Measurements from ENCODE around the gene TCAIM.

Gene TCAIM

GRCh38 chr3:44436181-44436580 lies 97.6 kb downstream of the TCAIM start:
- Histone ChIP-seq H3K27ac (ENCODE audit: low read length) (no peak overlapping the region), H3K36me3 (ENCODE audit: control insufficient read depth, low read depth, low read length) (no peaks in the 10 kb centered on the region), H3K9me3 (ENCODE audit: control insufficient read depth, low read depth, low read length) (no peaks in the 10 kb centered on the region), H3K27me3 (ENCODE audit: control insufficient read depth, insufficient read depth, low read length) (no peaks in the 10 kb centered on the region), H3K4me1 (ENCODE audit: control insufficient read depth, low read depth, low read length) (peaks cover 4% of the 10 kb centered on the region), H3K4me3 (ENCODE audit: low read length) (no peak overlapping the region), H3K9ac (ENCODE audit: low read length) (no peak overlapping the region)

- no peak overlapping the region for H3K27ac ChIP-seq (ENCODE audit: low read length)
- H3K9me3 ChIP-seq (ENCODE audit: control insufficient read depth, low read depth, low read length) = no peaks in the 10 kb centered on the region
- H3K27me3 ChIP-seq (ENCODE audit: control insufficient read depth, insufficient read depth, low read length) = no peaks in the 10 kb centered on the region
- H3K36me3 ChIP-seq (ENCODE audit: control insufficient read depth, low read depth, low read length) = peaks cover 10% of the 10 kb centered on the region
- H3K4me3 ChIP-seq (ENCODE audit: low read length) = no peak overlapping the region
- peaks cover 4% of the 10 kb centered on the region for H3K4me1 ChIP-seq (ENCODE audit: control insufficient read depth, low read depth, low read length)
- no peak overlapping the region for H3K9ac ChIP-seq (ENCODE audit: low read length)
Observed at GRCh38 chr3:44437800-44438199, 99.2 kb downstream of the TCAIM start.

GRCh38 chr3:44439499-44440295 lies 101.1 kb downstream of the TCAIM start:
- H3K27ac ChIP-seq (ENCODE audit: low read length) = no peak overlapping the region
- no peak overlapping the region for H3K9ac ChIP-seq (ENCODE audit: low read length)

GRCh38 chr3:44442596-44443309 lies 104.2 kb downstream of the TCAIM start:
- Histone ChIP-seq H3K27me3 (ENCODE audit: control insufficient read depth, insufficient read depth, low read length) (no peaks in the 10 kb centered on the region), H3K36me3 (ENCODE audit: control insufficient read depth, low read depth, low read length) (peaks cover 39% of the 10 kb centered on the region), H3K4me1 (ENCODE audit: control insufficient read depth, low read depth, low read length) (no peaks in the 10 kb centered on the region), H3K9me3 (ENCODE audit: control insufficient read depth, low read depth, low read length) (no peaks in the 10 kb centered on the region), H3K4me3 (ENCODE audit: low read length) (no peak overlapping the region), H3K27ac (ENCODE audit: low read length) (no peak overlapping the region), H3K9ac (ENCODE audit: low read length) (no peak overlapping the region)

More at GRCh38 chr3:44439499-44440295, 101.1 kb downstream of the TCAIM start:
- H3K36me3 ChIP-seq (ENCODE audit: control insufficient read depth, low read depth, low read length) = peaks cover 11% of the 10 kb centered on the region
- H3K9me3 ChIP-seq (ENCODE audit: control insufficient read depth, low read depth, low read length) = no peaks in the 10 kb centered on the region
- H3K4me3 ChIP-seq (ENCODE audit: low read length) = no peak overlapping the region
- peaks cover 4% of the 10 kb centered on the region for H3K4me1 ChIP-seq (ENCODE audit: control insufficient read depth, low read depth, low read length)
- H3K27me3 ChIP-seq (ENCODE audit: control insufficient read depth, insufficient read depth, low read length) = no peaks in the 10 kb centered on the region

- peaks cover 56% of the 10 kb centered on the region for H3K36me3 ChIP-seq (ENCODE audit: control insufficient read depth, low read depth, low read length)
- H3K27me3 ChIP-seq (ENCODE audit: control insufficient read depth, insufficient read depth, low read length) = no peaks in the 10 kb centered on the region
- H3K27ac ChIP-seq (ENCODE audit: low read length) = no peak overlapping the region
- no peak overlapping the region for H3K9ac ChIP-seq (ENCODE audit: low read length)
- H3K9me3 ChIP-seq (ENCODE audit: control insufficient read depth, low read depth, low read length) = no peaks in the 10 kb centered on the region
- H3K4me3 ChIP-seq (ENCODE audit: low read length) = no peak overlapping the region
- H3K4me1 ChIP-seq (ENCODE audit: control insufficient read depth, low read depth, low read length) = no peaks in the 10 kb centered on the region
Observed at GRCh38 chr3:44444437-44444836, 105.9 kb downstream of the TCAIM start.

- Histone ChIP-seq H3K36me3 (ENCODE audit: control insufficient read depth, low read depth, low read length) (peaks cover 63% of the 10 kb centered on the region), H3K4me1 (ENCODE audit: control insufficient read depth, low read depth, low read length) (no peaks in the 10 kb centered on the region), H3K9me3 (ENCODE audit: control insufficient read depth, low read depth, low read length) (no peaks in the 10 kb centered on the region), H3K4me3 (ENCODE audit: low read length) (no peak overlapping the region), H3K9ac (ENCODE audit: low read length) (no peak overlapping the region), H3K27me3 (ENCODE audit: control insufficient read depth, insufficient read depth, low read length) (no peaks in the 10 kb centered on the region), H3K27ac (ENCODE audit: low read length) (no peak overlapping the region)
Observed at GRCh38 chr3:44444896-44445691, 106.5 kb downstream of the TCAIM start.

- Histone ChIP-seq H3K9ac (ENCODE audit: low read length) (no peak overlapping the region), H3K4me1 (ENCODE audit: control insufficient read depth, low read depth, low read length) (no peaks in the 10 kb centered on the region), H3K9me3 (ENCODE audit: control insufficient read depth, low read depth, low read length) (no peaks in the 10 kb centered on the region), H3K4me3 (ENCODE audit: low read length) (no peak overlapping the region), H3K27ac (ENCODE audit: low read length) (no peak overlapping the region), H3K27me3 (ENCODE audit: control insufficient read depth, insufficient read depth, low read length) (no peaks in the 10 kb centered on the region), H3K36me3 (ENCODE audit: control insufficient read depth, low read depth, low read length) (peaks cover 69% of the 10 kb centered on the region)
Observed at GRCh38 chr3:44445786-44446185, 107.2 kb downstream of the TCAIM start.

GRCh38 chr3:44446929-44447328 lies 108.4 kb downstream of the TCAIM start:
- Histone ChIP-seq H3K36me3 (ENCODE audit: control insufficient read depth, low read depth, low read length) (peaks cover 69% of the 10 kb centered on the region), H3K4me3 (ENCODE audit: low read length) (no peak overlapping the region), H3K27me3 (ENCODE audit: control insufficient read depth, insufficient read depth, low read length) (no peaks in the 10 kb centered on the region), H3K4me1 (ENCODE audit: control insufficient read depth, low read depth, low read length) (no peaks in the 10 kb centered on the region), H3K27ac (ENCODE audit: low read length) (no peak overlapping the region), H3K9me3 (ENCODE audit: control insufficient read depth, low read depth, low read length) (no peaks in the 10 kb centered on the region), H3K9ac (ENCODE audit: low read length) (no peak overlapping the region)

- peaks cover 73% of the 10 kb centered on the region for H3K36me3 ChIP-seq (ENCODE audit: control insufficient read depth, low read depth, low read length)
Observed at GRCh38 chr3:44451441-44451840, 112.9 kb downstream of the TCAIM start.

GRCh38 chr3:44454258-44454657 lies 115.7 kb downstream of the TCAIM start:
- Histone ChIP-seq H3K36me3 (ENCODE audit: control insufficient read depth, low read depth, low read length) (peaks cover 56% of the 10 kb centered on the region), H3K27me3 (ENCODE audit: control insufficient read depth, insufficient read depth, low read length) (no peaks in the 10 kb centered on the region), H3K27ac (ENCODE audit: low read length) (no peak overlapping the region), H3K4me1 (ENCODE audit: control insufficient read depth, low read depth, low read length) (no peaks in the 10 kb centered on the region), H3K4me3 (ENCODE audit: low read length) (no peak overlapping the region), H3K9ac (ENCODE audit: low read length) (no peak overlapping the region), H3K9me3 (ENCODE audit: control insufficient read depth, low read depth, low read length) (no peaks in the 10 kb centered on the region)

More at GRCh38 chr3:44451441-44451840, 112.9 kb downstream of the TCAIM start:
- Histone ChIP-seq H3K4me1 (ENCODE audit: control insufficient read depth, low read depth, low read length) (no peaks in the 10 kb centered on the region), H3K27me3 (ENCODE audit: control insufficient read depth, insufficient read depth, low read length) (no peaks in the 10 kb centered on the region), H3K9me3 (ENCODE audit: control insufficient read depth, low read depth, low read length) (no peaks in the 10 kb centered on the region), H3K9ac (ENCODE audit: low read length) (no peak overlapping the region), H3K4me3 (ENCODE audit: low read length) (no peak overlapping the region), H3K27ac (ENCODE audit: low read length) (no peak overlapping the region)

GRCh38 chr3:44455318-44455717 lies 116.8 kb downstream of the TCAIM start:
- H3K27ac ChIP-seq (ENCODE audit: low read length) = no peak overlapping the region
- no peak overlapping the region for H3K9ac ChIP-seq (ENCODE audit: low read length)
- no peaks in the 10 kb centered on the region for H3K9me3 ChIP-seq (ENCODE audit: control insufficient read depth, low read depth, low read length)
- H3K4me1 ChIP-seq (ENCODE audit: control insufficient read depth, low read depth, low read length) = no peaks in the 10 kb centered on the region
- no peak overlapping the region for H3K4me3 ChIP-seq (ENCODE audit: low read length)
- no peaks in the 10 kb centered on the region for H3K27me3 ChIP-seq (ENCODE audit: control insufficient read depth, insufficient read depth, low read length)
- peaks cover 45% of the 10 kb centered on the region for H3K36me3 ChIP-seq (ENCODE audit: control insufficient read depth, low read depth, low read length)

All from iPS-18a (cell line).